Uterus (tissue), 4 donors: ENCODE results near the gene MLC1. TPM values are rescaled to one million over a fixed set of nuclear protein-coding genes. Genes with fewer than 3 reads are reported as not detected.

Experiments
- DNase-seq, 2 donors: peaks; one replicate each; pipeline ENCODE4 v3.0.0-alpha.2; 2019 to 2020
- H3K27ac ChIP-seq, 2 donors: fragments of 200-600 bp; sonication (generic); 1 replicate in 1 of 2; 2 replicates in 1 of 2; pipeline ENCODE4 v1.5.1; 2016 to 2018
- H3K27me3 ChIP-seq, 2 donors: fragments of 200-600 bp; sonication (generic); one replicate each; pipeline ENCODE4 v1.5.1; 2018 to 2019; ENCODE audit warnings: control low read depth in 1 of 2
- H3K36me3 ChIP-seq, 2 donors: fragments of 200-600 bp; sonication (generic); one replicate each; pipeline ENCODE4 v1.5.1; 2019; ENCODE audit warnings: control low read depth in 1 of 2
- H3K4me1 ChIP-seq, 2 donors: fragments of 200-600 bp; sonication (generic); one replicate each; pipeline ENCODE4 v1.5.1; 2018 to 2019; ENCODE audit warnings: control low read depth in 1 of 2
- H3K4me3 ChIP-seq, 2 donors: fragments of 200-600 bp; sonication (generic); 1 replicate in 1 of 2; 2 replicates in 1 of 2; pipeline ENCODE4 v1.5.1; 2018 to 2019; ENCODE audit warnings: mild to moderate bottlenecking in 1 of 2
- H3K9me3 ChIP-seq, 2 donors: fragments of 200-600 bp; sonication (generic); one replicate each; pipeline ENCODE4 v1.5.1; 2019; ENCODE audit warnings: control low read depth in 1 of 2
- POLR2A ChIP-seq, 2 donors: fragments of 450-650 bp; IDR thresholded peaks; one replicate each; pipeline ENCODE4 v1.6.1; 2016; ENCODE audit warnings: antibody characterized with exemption in 2 of 2, mild to moderate bottlenecking in 1 of 2, moderate library complexity in 1 of 2
- intact Hi-C: fragments of 100-400 bp; cut with DNase I; formaldehyde crosslinking; loops from one replicate; pipeline ENCODE4 v1.15.1; 2023; ENCODE audit warnings: low total_unique reads
- total RNA-seq, 4 donors: library from RNA; depleted of rRNA in 3 of 4; stranded (reverse); fragments of >200 nt in 3 of 4; gene quantifications; one replicate each; pipeline versions ENCODE4 v1.1.0 to v1.2.4, GENCODE V29; 2014 to 2023
- TF ChIP-seq, protein P1 (sequence below), 4 experiments: fragments of 200-600 bp in 2 of 4; fragments of 450-650 bp in 2 of 4; sonication (generic) in 2 of 4; IDR thresholded peaks; one replicate each; pipeline ENCODE4 v1.5.1; 2016 to 2019; ENCODE audit warnings: antibody characterized with exemption in 4 of 4, mild to moderate bottlenecking in 2 of 4, moderate library complexity in 1 of 4
- donor health status: DM: yes; HTN: yes; CAD: no.

The MLC1 gene
- total RNA-seq, 4 donors from 2014 or later = 0.29 to 1.9 (median 0.40) TPM; not detected in 1

DNA sequence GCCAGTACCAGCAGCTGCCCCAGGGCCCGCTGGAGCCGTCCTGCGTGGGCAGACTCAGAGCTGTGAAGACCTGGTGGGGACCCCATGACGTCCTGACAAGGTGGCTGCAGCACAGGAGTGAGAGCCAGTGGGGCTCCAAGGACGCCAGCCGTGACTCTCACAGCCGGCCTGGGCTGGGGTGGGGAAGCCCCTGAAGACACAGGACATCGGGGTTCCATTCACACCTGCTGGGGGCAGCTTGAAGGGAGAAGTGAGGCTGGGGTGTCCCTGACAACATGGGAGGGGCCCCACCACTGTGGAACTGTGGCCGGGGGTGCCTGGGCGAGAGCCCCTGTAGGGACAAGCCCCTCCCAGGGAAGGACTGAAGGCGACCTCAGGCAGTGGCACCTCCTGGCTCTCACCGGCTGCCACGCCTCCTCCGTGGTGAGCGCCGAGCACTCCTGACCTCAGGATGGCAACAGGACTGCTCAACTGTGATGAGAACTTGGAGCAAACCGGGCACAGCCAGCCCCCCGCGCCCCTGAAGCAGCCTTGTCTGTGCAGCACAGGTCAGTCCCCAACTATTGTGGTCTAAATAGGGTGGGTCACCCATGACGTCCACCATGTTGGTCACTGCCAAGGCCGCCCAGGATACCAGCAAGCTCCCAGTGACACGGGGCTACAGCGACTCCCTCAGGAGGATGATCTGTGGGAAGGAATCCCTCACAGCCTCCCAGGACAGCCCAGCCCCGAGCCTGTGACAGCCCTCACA, 49.9 kb downstream of the MLC1 start:
- Histone ChIP-seq H3K27ac (no peak overlapping the region), H3K9me3 (no peaks in the 10 kb centered on the region), H3K27me3 (peaks cover 0 to 2% of the 10 kb centered on the region in 2 donors), H3K4me1 (no peaks in the 10 kb centered on the region), H3K4me3 (no peak overlapping the region), H3K36me3 (no peaks in the 10 kb centered on the region)
- intact Hi-C loops = no loop called here
- TF ChIP-seq POLR2A (IDR thresholded peaks at IDR 0.05) = no peak
- TF ChIP-seq, protein P1, sequence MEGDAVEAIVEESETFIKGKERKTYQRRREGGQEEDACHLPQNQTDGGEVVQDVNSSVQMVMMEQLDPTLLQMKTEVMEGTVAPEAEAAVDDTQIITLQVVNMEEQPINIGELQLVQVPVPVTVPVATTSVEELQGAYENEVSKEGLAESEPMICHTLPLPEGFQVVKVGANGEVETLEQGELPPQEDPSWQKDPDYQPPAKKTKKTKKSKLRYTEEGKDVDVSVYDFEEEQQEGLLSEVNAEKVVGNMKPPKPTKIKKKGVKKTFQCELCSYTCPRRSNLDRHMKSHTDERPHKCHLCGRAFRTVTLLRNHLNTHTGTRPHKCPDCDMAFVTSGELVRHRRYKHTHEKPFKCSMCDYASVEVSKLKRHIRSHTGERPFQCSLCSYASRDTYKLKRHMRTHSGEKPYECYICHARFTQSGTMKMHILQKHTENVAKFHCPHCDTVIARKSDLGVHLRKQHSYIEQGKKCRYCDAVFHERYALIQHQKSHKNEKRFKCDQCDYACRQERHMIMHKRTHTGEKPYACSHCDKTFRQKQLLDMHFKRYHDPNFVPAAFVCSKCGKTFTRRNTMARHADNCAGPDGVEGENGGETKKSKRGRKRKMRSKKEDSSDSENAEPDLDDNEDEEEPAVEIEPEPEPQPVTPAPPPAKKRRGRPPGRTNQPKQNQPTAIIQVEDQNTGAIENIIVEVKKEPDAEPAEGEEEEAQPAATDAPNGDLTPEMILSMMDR (IDR thresholded peaks at IDR 0.05) = no peak
- DNase-seq = no peak

DNA sequence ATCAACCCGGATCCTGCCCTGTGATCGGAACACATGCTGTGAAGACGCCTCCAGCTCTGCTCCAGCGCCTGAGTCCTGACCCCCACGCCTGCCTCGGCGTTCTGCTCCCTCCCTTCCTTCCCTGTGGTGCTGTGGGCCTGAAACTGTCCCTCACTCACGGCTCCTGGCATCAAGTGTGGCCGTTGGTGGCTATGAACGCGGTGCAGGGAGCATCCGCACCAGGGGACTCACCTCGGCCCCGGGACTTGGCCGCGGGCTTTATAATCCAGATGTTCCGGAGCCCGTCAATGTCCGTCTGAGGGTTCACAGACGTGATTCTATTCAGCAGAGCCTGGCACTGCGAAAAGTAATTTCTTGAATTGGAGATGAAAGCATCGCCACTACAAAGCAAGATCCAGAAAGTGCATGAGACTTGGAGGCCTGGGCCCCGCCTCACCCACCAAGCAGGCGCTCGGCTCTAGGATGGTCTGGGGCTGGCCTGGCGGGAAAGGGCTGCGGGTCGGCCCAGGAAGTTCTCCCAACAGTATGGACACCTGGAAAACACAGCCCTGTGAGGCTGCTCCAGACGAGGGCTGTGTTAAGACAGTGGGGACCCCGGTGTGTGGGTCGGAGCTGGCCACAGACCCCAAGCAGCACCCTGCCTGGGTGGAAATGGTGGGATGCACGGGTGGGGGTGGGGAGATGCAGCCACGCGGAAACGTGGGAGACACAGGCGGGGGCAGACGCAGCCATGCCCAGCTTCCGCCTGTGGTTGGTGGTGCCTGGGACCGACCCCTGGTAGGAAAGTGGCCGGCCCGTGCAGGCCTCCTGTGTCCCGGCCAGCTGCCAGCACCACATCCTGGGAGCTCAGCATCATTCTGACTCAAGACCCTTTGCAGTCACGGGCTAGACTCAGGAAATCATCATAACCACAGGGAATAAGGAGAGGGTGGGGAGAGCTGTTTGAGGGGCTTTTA, 50.8 kb downstream of the MLC1 start:
- Histone ChIP-seq H3K36me3 (no peaks in the 10 kb centered on the region), H3K4me1 (peaks cover 0 to 5% of the 10 kb centered on the region in 2 donors), H3K27me3 (peaks cover 0 to 6% of the 10 kb centered on the region in 2 donors), H3K9me3 (no peaks in the 10 kb centered on the region), H3K27ac (no peak overlapping the region), H3K4me3 (no peak overlapping the region)
- no peak for DNase-seq
- intact Hi-C loops = no loop called here
- TF ChIP-seq, protein P1 (IDR thresholded peaks at IDR 0.05) = no peak
- no peak for TF ChIP-seq POLR2A (IDR thresholded peaks at IDR 0.05)

DNA sequence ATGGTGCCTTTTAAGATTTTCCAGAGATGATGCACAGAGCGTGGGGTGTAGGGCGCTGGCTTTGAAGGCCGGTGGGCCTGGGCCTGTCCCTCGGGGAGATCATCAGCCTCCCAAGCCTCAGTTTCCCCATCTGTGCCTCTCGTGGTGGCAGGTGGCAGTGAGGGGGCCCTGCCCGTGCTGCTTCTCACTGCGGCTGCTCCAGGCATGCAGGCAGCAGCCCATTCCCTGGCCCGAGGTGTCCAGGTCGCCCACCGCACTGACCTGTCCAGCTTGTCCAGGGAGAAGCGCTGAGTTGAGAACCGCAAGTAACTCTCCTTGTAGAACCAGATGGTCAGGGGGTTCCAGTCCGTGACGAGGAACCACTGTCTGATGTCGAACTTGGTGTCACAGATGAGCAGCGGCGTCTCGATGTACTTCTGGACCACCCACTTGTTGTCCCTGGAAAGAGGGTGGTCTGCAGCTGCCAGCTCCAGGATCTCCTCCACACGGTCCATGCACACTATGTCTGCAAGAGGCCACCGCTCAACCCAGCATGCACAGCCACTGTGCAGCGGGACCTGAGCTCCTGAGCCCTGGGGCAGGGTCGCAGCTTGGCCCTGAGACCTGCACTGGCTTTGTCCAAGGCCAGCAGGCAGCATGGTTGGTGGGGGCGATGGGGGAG, 52.2 kb downstream of the MLC1 start:
- H3K4me3 ChIP-seq = no peak overlapping the region
- H3K27ac ChIP-seq = no peak overlapping the region
- H3K4me1 ChIP-seq = peaks cover 0 to 5% of the 10 kb centered on the region in 2 donors
- H3K27me3 ChIP-seq = peaks cover 0 to 6% of the 10 kb centered on the region in 2 donors
- no peaks in the 10 kb centered on the region for H3K36me3 ChIP-seq
- intact Hi-C loops = no loop called here
- H3K9me3 ChIP-seq = no peaks in the 10 kb centered on the region
- no peak for DNase-seq
- TF ChIP-seq, protein P1 (IDR thresholded peaks at IDR 0.05) = no peak
- no peak for TF ChIP-seq POLR2A (IDR thresholded peaks at IDR 0.05)

DNA sequence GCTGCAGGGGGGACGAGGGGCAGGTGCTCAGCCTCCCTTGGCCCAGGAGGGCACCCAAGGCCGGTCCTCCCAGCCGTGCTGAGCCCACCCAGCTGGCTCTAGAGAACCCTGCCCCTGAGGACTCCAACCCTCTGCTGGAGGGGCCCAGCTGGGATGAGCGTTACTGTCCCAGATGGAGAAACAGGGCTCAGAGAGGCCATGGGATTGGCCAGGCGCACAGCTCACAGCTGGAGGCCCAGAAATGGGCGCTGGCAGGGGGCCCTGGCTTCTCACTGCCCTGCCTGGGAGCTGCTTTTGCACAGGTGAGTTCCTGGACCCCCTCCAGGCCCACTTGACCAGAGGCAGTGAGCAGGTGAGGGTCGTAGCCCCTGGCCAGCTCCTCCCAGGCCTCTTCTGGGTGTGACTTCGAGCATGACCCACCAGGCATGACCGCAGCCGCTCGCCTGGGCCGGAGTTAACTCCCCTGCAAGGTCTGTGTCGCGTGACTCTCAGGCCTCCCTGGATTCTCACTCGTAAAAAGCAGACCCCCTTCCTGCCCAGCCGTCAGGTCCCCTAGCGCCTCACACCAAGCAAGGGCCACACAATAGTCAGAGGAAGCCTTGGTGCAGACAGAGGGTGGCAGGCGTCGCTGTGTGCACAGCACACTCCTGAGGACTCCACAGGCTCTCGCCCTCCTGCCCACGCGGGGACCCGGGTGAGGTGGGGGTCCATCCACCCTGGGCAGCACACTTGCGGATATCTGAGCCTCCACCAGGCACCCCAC, 52.9 kb downstream of the MLC1 start:
- Histone ChIP-seq H3K27ac (no peak overlapping the region), H3K4me3 (no peak overlapping the region), H3K9me3 (no peaks in the 10 kb centered on the region), H3K36me3 (no peaks in the 10 kb centered on the region), H3K4me1 (peaks cover 0 to 5% of the 10 kb centered on the region in 2 donors), H3K27me3 (peaks cover 0 to 6% of the 10 kb centered on the region in 2 donors)
- no peak for DNase-seq
- TF ChIP-seq, protein P1 (IDR thresholded peaks at IDR 0.05) = no peak
- intact Hi-C loops = no loop called here
